Bronchial smooth muscle cell (primary cell): ENCODE measurements around the gene OR10A3. TPM values are rescaled to one million over a fixed set of nuclear protein-coding genes. Genes with fewer than 3 reads are reported as not detected.

Experiments
- total RNA-seq: library from RNA; depleted of rRNA; stranded (reverse); fragments of >200 nt; gene quantifications from 2 replicates; pipeline ENCODE4 v1.2.1, GENCODE V29; 2014

OR10A3 gene
- total RNA-seq, result not detected in 2 replicates

GRCh38 chr11:7941608-7942007 lies at the start of gene OR10A3:
OR10A3 (minus strand) TSS chr11:7941708; CDS start chr11:7939520, 2,188 bp downstream.

DNA sequence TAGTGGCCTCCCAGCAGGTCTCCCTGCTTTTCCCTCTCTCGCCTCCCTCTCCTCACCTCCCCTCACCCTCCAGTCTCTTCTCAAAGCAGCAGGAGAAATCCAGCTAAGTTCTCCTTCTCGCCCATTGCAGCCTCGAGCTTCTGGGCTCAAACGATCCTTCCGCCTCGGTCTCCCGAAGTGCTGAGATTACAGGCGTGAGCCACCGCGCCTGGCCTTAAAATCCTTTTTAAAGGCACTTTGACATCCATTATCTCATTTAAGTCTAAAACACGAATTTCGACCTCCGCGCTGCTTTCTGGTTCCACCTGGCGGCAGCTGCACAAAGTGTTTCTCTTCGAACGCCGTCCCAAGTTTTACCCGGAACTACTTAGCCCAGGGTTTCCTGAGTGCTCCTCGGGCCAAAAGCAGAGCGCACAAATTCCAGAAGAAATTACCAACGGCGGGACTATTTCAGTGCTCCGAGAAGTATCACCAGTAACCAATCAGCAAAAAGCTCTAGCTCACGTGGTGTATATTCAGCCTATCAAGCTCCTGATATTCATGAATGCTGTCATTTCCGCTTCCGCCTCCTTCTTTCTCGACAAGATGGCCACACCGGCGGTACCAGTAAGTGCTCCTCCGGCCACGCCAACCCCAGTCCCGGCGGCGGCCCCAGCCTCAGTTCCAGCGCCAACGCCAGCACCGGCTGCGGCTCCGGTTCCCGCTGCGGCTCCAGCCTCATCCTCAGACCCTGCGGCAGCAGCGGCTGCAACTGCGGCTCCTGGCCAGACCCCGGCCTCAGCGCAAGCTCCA lies 45.5 kb upstream of the OR10A3 start, which contains the start of gene EIF3F:
EIF3F (plus strand) TSS at position 570 of the 792 bp plus-strand sequence; CDS start at position 586, 16 bp downstream.

GRCh38 chr11:7965386-7965785 lies 23.9 kb upstream of the OR10A3 start, which contains the start of gene NLRP10:
NLRP10 (minus strand) TSS chr11:7965447; CDS start chr11:7963495, 1,952 bp downstream.

GRCh38 chr11:7931168-7931567 lies 10.3 kb downstream of the OR10A3 start, which contains the start of gene OR10A6:
OR10A6 (minus strand) TSS chr11:7931268; CDS start chr11:7928662, 2,606 bp downstream.

Other genes starting within 250 kb of the OR10A3 start
- not detected in 2 replicates for gene OVCH2, start 235.2 kb downstream of the OR10A3 start, total RNA-seq
- gene OR5P2, start 144.8 kb downstream of the OR10A3 start, total RNA-seq, result not detected in 2 replicates
- gene OR5P3, start 110.9 kb downstream of the OR10A3 start, total RNA-seq, result not detected in 2 replicates
- not detected in 2 replicates for gene OR10A6, start 10.4 kb downstream of the OR10A3 start, total RNA-seq
- gene NLRP10, start 23.7 kb upstream of the OR10A3 start, total RNA-seq, result 0.09 and 0.63 TPM in 2 replicates
- 187 and 259 TPM in 2 replicates for gene EIF3F, start 45.6 kb upstream of the OR10A3 start, total RNA-seq
- 7.6 and 9.5 TPM in 2 replicates for gene TUB, start 139.5 kb upstream of the OR10A3 start, total RNA-seq
- gene RIC3, start 227.3 kb upstream of the OR10A3 start, total RNA-seq, result not detected in 2 replicates